GM21423 (cell line): Measurements from ENCODE around the gene KIF2A.

Source experiments
- ATAC-seq: cut with Tn5 transposase; IDR thresholded peaks from one replicate; pipeline ENCODE4 v1.9.1; 2021; ENCODE audit warnings: mild to moderate bottlenecking, moderate library complexity; ENCODE audit not compliant: unreplicated experiment

Gene KIF2A

GRCh38 chr5:62327138-62328053, 21.4 kb downstream of the KIF2A start:
- no peak for ATAC-seq

DNA sequence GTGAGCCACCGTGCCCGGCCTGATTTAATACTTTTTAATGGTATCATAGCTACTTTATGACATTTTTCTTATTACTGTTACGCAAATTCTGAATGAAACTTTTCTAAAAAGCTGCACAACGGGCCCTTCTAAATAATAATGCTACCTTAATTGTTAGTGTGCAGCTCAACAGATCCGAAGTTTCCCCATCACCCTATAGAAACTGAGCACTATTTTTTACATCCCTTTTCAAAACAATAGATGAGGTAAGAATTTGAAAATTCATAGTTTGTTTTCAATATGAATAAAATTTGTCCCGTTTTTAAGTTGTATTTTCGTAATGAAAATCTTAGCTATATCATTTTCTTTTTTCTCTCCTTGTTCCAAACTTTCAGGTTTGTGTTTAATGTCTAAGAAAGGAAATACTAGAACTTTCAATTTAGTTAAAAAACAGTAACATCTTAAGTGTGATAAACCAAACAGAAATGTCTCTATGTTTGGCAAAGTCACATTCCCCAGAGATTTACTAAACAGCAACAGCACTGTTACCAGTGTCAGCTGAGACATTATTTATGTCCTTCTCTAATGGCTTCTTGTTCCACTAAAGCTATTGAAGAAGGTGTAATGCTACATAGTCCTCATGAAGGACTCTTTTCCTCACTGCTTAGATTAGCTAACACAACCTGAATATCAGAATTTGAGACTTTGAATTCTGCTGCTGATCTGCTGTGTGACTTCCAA, 22.9 kb downstream of the KIF2A start:
- no peak for ATAC-seq

DNA sequence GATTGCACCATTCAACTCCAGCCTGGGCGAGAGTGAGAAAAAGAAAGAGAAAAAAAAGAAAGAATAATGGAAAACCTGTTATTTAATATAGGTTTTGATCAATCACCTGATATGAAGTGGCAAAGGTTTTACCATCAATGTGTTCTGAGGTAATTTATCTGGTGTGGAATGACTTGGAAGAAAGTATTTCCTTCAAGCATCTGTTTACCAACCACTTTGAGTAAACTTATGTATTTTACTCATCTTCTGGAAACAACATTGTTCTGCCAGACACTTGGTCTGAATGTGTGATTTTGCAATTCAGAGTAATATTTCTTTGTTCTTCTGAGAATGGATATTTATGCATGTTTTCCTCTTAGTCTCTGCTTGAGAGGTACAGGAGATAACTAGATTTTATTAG, 24.3 kb downstream of the KIF2A start:
- ATAC-seq, result no peak

DNA sequence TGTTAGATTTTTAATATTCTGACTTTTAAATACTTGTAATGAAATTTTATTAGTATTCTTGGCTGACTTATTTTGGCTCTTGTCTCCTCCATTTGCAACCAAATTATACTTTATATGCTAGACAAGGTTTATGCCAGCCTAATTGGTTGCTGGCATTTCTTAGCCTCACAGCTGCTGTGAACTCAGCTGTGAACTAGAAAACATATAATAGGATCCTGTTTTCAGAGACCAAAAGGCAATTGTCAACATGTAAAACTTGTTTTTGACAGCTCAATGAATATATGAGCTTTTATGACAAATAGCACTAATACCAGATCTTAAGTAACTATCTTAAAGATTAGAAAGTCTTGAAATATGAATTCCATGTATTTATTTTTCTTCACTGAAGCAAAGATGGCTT, 25.9 kb downstream of the KIF2A start:
- ATAC-seq, result no peak

DNA sequence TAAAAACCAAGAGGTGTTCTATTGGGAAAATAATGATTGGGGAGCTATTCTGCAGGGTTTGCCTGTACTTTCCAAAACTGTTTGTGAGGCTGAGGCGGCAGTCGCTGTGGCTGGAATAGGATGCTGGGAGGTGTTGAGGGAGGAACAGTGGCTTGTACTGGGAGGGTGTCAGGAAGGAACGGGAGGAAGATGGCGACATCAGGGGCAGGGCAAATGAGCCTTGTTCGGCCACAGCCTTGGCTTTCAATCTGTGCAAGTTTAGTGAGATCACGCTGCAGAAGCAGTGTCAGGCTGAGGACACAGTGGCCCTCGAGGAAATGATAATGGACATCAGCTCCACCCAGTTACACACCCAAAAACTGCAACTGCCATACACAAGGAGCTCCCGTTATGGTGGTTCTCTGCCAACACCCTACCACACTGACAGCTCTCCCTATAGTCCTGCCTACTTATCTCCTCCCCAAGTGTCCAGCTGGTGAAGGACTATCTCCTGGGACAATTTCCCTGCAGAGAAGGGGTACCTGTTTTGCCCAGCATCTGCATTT, 27.3 kb downstream of the KIF2A start:
- ATAC-seq, result no peak

- ATAC-seq, result no peak
Measured at GRCh38 chr5:62334082-62334481, 28.1 kb downstream of the KIF2A start.

DNA sequence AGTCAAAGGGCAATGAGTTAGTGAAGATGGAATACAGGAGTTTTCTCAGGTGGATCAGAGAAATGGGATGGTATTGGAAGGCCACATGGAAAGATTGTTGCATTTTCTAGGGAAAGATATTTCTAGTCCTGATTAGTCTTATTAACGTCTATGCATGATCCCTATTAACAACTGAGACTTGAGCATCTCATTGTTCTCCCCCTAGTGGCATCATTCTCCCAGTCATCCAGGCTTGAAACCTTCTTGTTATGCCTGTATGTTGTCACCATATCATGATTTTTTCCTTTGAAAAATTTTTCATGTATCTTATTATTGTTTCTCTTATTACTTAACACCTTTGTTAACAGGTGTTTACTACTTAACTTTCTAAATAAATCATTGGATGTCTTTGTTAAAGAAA, 34.4 kb downstream of the KIF2A start:
- no peak for ATAC-seq

DNA sequence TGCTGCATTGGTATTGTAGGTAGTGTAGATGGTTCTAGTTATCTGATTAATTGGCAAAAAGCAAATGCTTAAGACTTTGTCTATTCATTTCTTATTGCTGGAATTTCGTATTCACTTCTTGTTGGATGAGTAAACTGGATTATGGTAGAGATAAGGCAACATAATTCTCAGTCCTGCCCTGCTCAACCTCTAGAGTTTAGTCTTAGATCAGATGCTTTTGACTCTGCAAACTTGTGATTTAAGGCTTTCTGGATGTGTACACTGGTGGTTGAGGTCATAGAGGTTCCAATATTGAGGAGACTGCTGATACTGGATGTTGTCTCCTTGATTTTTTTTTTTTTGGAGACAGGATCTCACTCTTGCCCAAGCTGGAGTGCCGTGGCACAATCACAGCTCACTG, 35.0 kb downstream of the KIF2A start:
- ATAC-seq, result no peak

DNA sequence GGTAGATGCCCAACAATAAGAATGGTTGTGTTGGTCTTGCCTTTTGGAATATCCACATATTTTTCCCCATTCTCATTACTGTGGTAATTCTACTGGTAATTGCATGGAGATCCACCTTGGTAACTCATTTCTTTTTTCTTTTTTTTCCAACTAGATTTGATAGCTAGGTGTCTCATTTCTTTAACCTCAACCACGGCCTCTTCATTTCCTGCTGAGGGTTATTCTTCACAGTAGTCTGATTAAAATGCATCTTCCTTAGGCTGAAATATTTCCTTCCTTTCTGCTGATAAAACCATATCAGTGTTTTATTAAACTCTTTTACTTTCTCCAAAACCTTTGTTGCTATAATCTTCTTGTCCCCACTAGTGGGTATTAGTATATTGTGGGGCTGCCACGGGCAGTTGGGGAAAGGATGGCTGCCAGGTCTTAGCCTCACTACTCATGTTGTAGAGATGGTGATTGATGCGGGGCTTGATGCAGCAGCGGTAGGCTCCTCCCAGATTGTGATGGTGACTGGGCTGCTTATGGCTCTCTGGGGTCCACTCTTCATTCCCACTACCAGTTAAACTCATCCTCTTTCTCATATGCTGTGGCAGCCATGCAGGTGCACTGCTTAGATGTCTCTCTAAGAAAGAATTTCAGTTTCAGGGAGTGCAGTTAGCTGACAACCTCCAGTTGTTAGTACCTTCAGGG, 35.9 kb downstream of the KIF2A start:
- ATAC-seq, result peak; percentile 67

DNA sequence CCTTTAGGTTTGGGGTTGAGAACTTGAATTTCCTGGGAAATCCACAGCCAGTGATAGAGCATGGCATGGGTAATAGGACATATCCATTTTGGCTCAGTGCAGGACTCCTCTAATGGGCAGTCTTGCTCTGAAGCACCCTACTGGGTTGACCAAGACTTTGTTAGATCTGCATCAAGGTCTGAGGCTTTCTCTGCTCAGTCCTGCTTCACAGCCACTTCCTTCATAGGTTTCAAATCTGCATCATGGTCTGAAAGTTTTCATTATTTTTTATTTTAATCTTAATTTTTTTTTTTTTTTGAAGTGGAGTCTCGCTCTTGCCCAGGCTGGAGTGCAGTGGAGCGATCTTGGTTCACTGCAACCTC, 36.5 kb downstream of the KIF2A start:
- ATAC-seq, result peak; percentile 42

DNA sequence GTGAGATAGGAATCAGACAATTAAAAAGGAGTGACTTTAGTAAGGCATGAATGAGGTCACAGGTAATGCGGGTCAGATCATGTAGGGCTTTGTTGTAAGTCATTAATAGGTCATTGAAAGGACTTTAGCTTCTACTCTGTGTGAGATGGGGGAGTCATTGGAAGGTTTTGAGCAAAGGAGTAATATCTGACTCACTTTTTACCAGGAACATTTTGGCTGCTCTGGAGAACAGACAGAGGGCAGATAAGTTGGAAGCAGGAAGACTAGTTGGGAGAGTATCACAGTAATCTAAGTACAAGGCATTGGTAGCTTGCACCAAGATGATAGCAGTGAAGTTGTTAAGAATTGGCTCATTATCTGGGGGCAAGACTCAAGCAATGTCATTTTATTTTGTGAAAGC, 37.4 kb downstream of the KIF2A start:
- no peak for ATAC-seq

DNA sequence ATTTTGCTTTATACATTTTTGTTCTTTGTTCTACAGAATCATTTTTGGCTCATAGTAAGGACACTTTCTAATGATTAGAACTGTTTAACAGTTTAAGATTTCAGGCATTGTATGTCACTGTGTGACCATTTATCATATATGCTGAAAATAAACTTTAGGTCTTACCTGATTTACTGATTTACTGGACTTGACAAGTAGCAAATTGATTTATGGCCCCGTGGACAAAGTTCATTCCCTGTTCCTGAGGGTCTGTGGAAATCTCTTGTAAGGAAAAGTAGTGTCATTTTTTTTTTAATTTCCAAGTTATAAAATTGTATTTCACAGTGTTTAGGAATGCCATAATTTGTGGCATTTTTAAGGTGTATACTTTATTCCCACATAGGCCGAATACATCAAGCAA, 40.7 kb downstream of the KIF2A start:
- ATAC-seq, result no peak

- ATAC-seq, result no peak
Measured at GRCh38 chr5:62347928-62348327, 41.9 kb downstream of the KIF2A start.

DNA sequence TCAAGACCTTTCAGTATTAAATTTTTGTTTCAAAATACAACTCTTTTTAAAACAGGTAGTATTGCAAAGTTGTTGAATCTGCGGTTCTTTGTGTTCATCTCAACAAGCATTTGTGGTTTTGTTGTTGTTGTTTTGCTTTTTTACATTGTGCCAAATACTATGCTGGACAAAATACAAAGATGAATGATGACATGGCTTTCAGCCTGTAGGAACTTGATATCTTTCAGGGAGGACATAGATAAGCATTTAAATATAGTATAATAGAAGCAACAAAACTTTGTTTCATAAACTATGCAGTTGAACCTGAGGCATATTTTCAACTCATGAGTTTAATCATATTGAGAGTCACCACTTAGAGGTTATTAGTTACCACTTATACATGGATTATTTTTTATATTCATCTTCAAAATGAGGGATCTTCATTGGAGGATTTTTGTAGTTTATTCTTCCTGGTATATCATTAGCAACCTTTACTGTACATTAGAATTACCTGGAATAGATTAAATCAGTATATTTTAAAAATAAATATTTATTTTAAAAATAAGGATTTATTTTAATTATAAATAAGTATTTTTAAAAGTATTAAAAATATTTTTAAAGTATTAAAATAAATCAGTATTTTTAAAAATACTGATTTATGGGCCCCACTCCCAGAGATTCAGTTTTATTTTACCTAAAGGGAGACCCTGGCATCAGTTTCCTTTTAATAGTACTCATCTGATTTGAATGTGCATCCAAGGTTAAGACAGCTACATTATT, 42.9 kb downstream of the KIF2A start:
- no peak for ATAC-seq

- peak; percentile 90 for ATAC-seq
Measured at GRCh38 chr5:62354028-62354874, 48.2 kb downstream of the KIF2A start.

DNA sequence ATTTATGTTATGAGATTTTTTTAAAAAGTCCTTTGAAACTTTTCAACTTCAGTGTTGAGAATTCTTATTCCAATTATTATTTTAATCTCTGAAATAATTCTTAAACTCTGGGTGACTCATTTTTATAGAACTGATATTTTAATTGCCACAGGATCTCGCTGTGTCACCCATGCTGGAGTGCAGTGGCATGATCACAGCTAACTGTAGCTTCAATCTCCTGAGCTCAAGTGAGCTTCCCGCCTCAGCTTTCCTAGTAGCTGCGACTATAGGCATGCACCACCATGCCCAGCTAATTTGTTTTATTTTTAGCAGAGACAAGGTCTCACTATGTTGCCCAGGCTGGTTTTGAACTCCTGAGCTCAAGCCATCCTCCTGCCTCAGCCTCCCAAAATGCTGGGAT, 56.7 kb downstream of the KIF2A start:
- ATAC-seq, result no peak

DNA sequence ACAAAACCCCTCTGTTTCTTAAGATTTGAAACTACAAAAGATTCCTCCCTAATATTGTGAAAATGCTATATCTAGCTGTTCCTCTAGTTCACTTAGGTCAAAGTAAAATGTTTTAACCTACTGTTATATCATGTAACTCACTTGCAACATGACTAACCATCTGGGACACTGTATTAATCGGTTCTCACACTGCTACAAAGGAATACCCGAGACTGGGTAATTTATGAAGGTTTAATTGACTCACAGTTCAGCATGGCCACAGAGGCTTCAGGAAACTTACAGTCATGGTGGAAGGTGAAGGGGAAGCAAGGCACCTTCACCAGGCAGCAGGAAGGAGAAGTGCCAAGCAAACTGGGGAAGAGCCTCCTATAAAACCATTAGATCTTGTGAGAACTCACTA, 63.0 kb downstream of the KIF2A start:
- no peak for ATAC-seq

DNA sequence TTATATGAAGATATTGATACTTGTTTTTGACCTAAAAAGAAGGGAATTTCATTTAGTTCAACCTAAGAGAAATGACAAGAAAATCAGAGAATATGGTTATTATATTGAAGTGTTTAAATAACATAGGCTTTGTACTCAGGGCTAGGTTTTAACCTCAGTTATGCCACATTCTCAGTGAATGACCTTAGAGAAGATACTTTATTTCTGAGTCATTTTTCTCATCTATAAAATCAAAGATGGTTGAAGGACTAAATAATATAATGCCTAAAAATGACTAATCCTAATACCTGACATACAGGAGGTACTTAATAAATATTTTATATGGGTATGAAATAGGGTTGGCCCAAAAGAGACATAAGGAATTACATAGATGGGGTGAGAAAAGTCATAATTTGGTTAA, 65.4 kb downstream of the KIF2A start:
- ATAC-seq, result no peak

- no peak for ATAC-seq
Measured at GRCh38 chr5:62372600-62372999, 66.6 kb downstream of the KIF2A start.

GRCh38 chr5:62373382-62373781, 67.4 kb downstream of the KIF2A start:
- no peak for ATAC-seq
